Activated CD4-positive, alpha-beta memory T cell treated with anti-CD3 and anti-CD28 coated beads, Interleukin-2, amount 10 ng/mL, durations not matched to agents 7 days and 5 days (primary cell): ENCODE data around the gene NFATC4. TPM values are rescaled to one million over a fixed set of nuclear protein-coding genes. Genes with fewer than 3 reads are reported as not detected.

Experiments
- CTCF ChIA-PET: fragments of 350-600 bp; sonication (Branson Sonifier 250); formaldehyde crosslinking; loops from one replicate; lab custom pipeline; 2021; ENCODE audit warnings: antibody characterized with exemption, inconsistent platforms; lab: Charles Lee
- POLR2A ChIA-PET: fragments of 350-600 bp; sonication (Branson Sonifier 250); formaldehyde crosslinking; loops from one replicate; lab custom pipeline; 2021; ENCODE audit warnings: antibody characterized with exemption; lab: Charles Lee
- DNase-seq: peaks from one replicate; pipeline ENCODE4 v3.0.0-alpha.2; 2020
- H3K27ac Mint-ChIP-seq: one replicate; pipeline ENCODE4 v1.8.0; 2021; ENCODE audit warnings: mild to moderate bottlenecking, mixed read lengths
- H3K27me3 Mint-ChIP-seq: one replicate; pipeline ENCODE4 v1.8.0; 2021; ENCODE audit warnings: mixed read lengths
- H3K36me3 Mint-ChIP-seq: one replicate; pipeline ENCODE4 v1.8.0; 2021; ENCODE audit warnings: low read depth, mixed read lengths
- H3K4me1 Mint-ChIP-seq: one replicate; pipeline ENCODE4 v1.8.0; 2021; ENCODE audit warnings: mixed read lengths
- H3K4me3 Mint-ChIP-seq: one replicate; pipeline ENCODE4 v1.8.0; 2021; ENCODE audit warnings: mild to moderate bottlenecking, mixed read lengths
- H3K9me3 Mint-ChIP-seq: one replicate; pipeline ENCODE4 v1.8.0; 2021; ENCODE audit warnings: mixed read lengths
- total RNA-seq, 2 experiments: library from RNA; stranded (reverse); gene quantifications; one replicate each; pipeline ENCODE4 v1.2.3, GENCODE V29; 2021

NFATC4 gene
- total RNA-seq, 2 experiments from 2014 or later, result not detected

DNA sequence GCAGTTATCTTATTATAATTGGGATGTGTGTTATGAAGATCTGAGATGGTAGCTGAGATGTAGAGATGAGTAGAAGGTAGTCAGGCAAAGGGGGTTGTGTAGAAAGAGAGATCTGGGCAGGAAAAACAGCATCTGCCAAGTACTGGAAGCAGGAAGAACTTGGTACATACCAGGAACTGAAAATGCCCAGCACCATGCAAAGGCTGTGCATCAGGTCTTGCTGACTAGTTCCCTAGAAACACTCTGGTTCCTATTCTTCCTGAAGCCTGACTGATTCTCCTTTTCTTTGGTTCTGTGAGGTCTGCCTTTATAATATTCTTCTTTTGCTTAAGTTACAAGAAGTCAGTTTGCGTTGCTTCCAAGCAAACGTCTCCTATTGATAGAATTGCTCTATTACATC, 6.7 kb upstream of the NFATC4 start:
- H3K27me3 Mint-ChIP-seq, result peaks cover 48% of the 10 kb centered on the region
- DNase-seq, result no peak
- H3K4me3 Mint-ChIP-seq, result no peak overlapping the region
- no peaks in the 10 kb centered on the region for H3K36me3 Mint-ChIP-seq
- H3K4me1 Mint-ChIP-seq, result peaks cover 8% of the 10 kb centered on the region
- no peaks in the 10 kb centered on the region for H3K9me3 Mint-ChIP-seq
- no peak overlapping the region for H3K27ac Mint-ChIP-seq
- POLR2A ChIA-PET, result interaction anchor here (1.1 to 2.3 kb wide), 3 partner anchors 9 to 69 kb away, joined by 3 to 18 read pairs (median 3); partner anchors contain the start of genes CBLN3 and KHNYN
- CTCF ChIA-PET, result interaction anchor here (1.5 to 4.3 kb wide), 3 partner anchors 28 to 75 kb away, joined by 8 to 21 read pairs (median 12); no protein-coding TSS in a partner anchor

DNA sequence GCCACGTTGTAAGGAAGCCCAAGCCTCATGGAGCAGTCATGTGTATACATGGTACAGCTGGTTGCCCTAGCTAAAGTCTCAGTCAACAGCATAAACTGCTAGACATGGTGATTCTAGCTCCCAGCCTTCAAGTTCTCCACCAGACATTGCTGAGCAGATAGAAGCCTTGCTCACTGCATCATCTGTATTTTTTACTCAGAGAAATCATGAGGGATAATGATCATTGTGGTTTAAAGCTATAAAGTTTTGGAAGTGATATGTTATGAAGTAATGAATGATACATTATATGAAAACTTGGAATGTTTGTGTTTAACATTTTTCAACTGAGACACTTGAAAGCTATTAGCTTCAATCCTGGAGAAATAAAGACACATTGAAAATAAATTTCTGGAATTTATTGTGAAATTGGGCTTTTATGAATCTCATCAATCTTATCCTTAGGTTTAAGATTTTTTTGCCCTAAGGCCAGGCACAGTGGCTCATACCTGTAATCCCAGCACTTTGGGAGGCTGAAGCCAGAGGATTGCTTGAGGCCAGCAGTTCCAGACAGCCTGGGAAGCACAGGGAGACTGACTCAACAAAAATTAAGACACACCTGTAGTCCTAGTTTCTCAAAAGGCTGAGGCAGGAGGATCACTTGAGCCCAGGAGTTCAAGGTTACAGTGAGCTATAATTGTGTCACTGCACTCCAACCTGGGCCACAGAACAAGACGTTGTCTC, 5.6 kb upstream of the NFATC4 start:
- Mint-ChIP-seq H3K36me3 (no peaks in the 10 kb centered on the region), H3K27me3 (peaks cover 53% of the 10 kb centered on the region), H3K27ac (no peak overlapping the region), H3K4me3 (no peak overlapping the region), H3K9me3 (no peaks in the 10 kb centered on the region), H3K4me1 (peaks cover 14% of the 10 kb centered on the region)
- POLR2A ChIA-PET, result interaction anchor here (1.1 to 2.3 kb wide), 3 partner anchors 8 to 68 kb away, joined by 3 to 18 read pairs (median 3); partner anchors contain the start of genes CBLN3 and KHNYN
- no peak for DNase-seq
- CTCF ChIA-PET, result interaction anchor here (0.8 to 4.3 kb wide), 5 partner anchors 8 to 74 kb away, joined by 3 to 21 read pairs (median 8); no protein-coding TSS in a partner anchor

DNA sequence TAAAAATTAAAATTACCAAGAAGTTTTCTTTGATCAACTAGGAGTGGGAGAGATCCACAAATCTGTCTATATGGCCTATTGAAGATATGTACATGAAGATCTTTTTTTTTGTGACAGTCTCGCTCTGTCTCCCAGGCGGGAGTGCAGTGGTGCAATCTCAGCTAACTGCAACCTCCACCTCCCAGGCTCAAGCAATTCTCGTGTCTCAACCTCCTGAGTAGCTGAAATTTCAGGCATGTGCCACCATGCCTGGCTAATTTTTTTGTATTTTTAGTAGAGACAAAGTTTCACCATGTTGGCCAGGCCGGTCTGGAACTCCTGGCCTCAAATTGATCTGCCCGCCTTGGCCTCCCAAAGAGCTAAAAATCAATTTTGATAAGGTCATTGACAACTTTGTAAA, 4.6 kb upstream of the NFATC4 start:
- ChIA-PET CTCF (interaction anchor here (3.0 to 4.3 kb wide), 2 partner anchors 30 to 68 kb away, joined by 12 to 21 read pairs; no protein-coding TSS in a partner anchor), POLR2A (interaction anchor here (2.3 kb wide), 1 partner anchor 67 kb away, joined by 18 read pairs; the partner anchor contains the start of genes CBLN3 and KHNYN)
- Mint-ChIP-seq H3K4me3 (no peak overlapping the region), H3K4me1 (peaks cover 18% of the 10 kb centered on the region), H3K9me3 (no peaks in the 10 kb centered on the region), H3K36me3 (no peaks in the 10 kb centered on the region), H3K27ac (no peak overlapping the region), H3K27me3 (peaks cover 58% of the 10 kb centered on the region)
- DNase-seq, result no peak

DNA sequence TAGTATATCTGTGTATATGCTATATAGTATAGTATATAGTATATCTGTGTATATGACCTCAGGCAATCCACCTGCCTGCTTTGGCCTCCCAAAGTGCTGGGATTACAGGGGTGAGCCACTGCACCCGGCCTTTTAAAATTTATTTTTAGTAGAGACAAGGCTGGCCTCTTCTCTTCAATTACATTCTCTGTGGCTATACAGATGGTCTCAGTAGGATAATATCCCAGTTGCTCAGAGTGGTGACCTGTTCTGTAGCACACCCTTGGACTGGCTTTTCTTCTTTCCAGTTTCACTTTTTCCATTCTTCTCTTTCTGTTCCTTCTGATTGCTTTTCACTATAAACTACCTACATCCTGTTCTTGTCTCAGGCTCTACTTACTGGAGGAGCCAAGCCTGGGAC, 3.1 kb upstream of the NFATC4 start:
- POLR2A ChIA-PET, result interaction anchor here (2.2 kb wide), 1 partner anchor 66 kb away, joined by 20 read pairs; the partner anchor contains the start of genes CBLN3 and KHNYN
- CTCF ChIA-PET, result interaction anchor here (0.7 to 2.3 kb wide), 8 partner anchors 12 to 78 kb away, joined by 3 to 52 read pairs (median 4); partner anchors contain the start of genes CBLN3, KHNYN and NYNRIN
- H3K27ac Mint-ChIP-seq, result no peak overlapping the region
- DNase-seq, result no peak
- H3K27me3 Mint-ChIP-seq, result peaks cover 60% of the 10 kb centered on the region
- no peak overlapping the region for H3K4me3 Mint-ChIP-seq
- H3K9me3 Mint-ChIP-seq, result no peaks in the 10 kb centered on the region
- H3K36me3 Mint-ChIP-seq, result no peaks in the 10 kb centered on the region
- peaks cover 20% of the 10 kb centered on the region for H3K4me1 Mint-ChIP-seq

DNA sequence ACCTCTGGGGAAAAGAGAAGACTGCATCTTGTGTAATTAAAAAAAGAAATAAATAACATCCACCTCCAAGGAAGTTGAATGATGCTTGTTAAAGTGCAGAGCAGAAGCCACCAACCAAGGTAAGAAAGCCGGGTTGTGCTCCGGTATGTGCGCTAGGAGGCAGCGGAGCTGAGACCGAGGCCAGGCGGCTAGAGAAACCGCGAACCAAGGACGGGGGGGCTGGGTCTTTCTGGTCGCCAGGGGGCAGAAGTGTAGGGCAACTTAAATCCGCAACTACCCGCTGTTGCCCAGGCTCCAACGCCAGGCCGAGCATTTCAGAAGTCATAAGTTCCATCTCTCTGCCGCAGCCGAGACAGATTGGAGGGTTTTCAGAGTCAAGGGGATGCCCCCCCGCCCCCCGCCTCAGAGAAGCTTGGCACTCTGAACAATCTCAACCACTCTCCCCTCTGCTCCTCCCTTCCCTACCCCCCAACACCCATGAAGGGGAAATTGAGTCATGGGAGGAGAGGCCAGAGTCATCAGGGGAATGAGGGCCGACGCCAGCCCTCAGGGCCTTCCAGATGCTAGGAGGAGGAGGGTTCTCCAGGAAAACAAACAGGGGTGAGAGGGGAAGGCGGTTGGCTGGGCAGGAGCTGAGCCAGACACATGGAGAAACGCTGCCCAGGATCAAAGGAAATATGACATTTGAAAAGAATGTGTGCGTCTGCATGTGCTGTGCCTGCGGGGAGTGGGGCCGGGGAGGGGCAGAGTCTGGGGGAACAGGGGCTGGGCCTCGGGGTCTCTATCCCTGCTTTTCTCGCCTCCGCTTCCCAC, 2.2 kb upstream of the NFATC4 start:
- DNase-seq, result peak; percentile 58
- no peaks in the 10 kb centered on the region for H3K9me3 Mint-ChIP-seq
- no peak overlapping the region for H3K27ac Mint-ChIP-seq
- peaks cover 55% of the 10 kb centered on the region for H3K27me3 Mint-ChIP-seq
- CTCF ChIA-PET, result interaction anchor here (0.6 to 2.3 kb wide), 14 partner anchors 13 to 504 kb away, joined by 3 to 52 read pairs (median 4); partner anchors contain the start of genes CBLN3, KHNYN and NYNRIN
- peaks cover 20% of the 10 kb centered on the region for H3K4me1 Mint-ChIP-seq
- H3K36me3 Mint-ChIP-seq, result no peaks in the 10 kb centered on the region
- peak overlapping the region; percentile 41 for H3K4me3 Mint-ChIP-seq
- POLR2A ChIA-PET, result interaction anchor here (0.6 to 2.2 kb wide), 2 partner anchors 65 to 71 kb away, joined by 3 to 20 read pairs; partner anchors contain the start of genes CBLN3 and KHNYN

DNA sequence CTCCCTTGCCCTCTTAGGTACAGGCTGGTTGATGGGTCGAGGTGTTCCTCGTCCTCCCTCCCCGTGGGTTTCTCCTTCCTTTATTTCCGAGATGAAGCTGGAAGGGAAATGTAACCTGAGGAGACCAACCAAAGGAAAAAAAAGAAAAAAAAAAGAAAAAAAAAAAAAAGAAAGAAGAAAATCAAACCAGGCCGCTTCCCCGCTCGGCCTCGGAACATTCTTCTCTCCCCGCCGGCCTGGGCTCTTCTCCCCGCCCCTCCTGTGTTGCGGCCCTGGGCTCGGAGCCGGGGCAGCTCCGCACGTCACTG, 1.6 kb upstream of the NFATC4 start:
- ChIA-PET CTCF (interaction anchor here (0.6 to 2.3 kb wide), 8 partner anchors 32 to 505 kb away, joined by 3 to 52 read pairs (median 6); partner anchors contain the start of genes CBLN3, KHNYN and NYNRIN), POLR2A (interaction anchor here (2.2 kb wide), 1 partner anchor 64 kb away, joined by 20 read pairs; the partner anchor contains the start of genes CBLN3 and KHNYN)
- no peak overlapping the region for H3K4me3 Mint-ChIP-seq
- no peak for DNase-seq
- peaks cover 20% of the 10 kb centered on the region for H3K4me1 Mint-ChIP-seq
- peaks cover 58% of the 10 kb centered on the region for H3K27me3 Mint-ChIP-seq
- no peaks in the 10 kb centered on the region for H3K9me3 Mint-ChIP-seq
- H3K27ac Mint-ChIP-seq, result no peak overlapping the region
- H3K36me3 Mint-ChIP-seq, result no peaks in the 10 kb centered on the region

DNA sequence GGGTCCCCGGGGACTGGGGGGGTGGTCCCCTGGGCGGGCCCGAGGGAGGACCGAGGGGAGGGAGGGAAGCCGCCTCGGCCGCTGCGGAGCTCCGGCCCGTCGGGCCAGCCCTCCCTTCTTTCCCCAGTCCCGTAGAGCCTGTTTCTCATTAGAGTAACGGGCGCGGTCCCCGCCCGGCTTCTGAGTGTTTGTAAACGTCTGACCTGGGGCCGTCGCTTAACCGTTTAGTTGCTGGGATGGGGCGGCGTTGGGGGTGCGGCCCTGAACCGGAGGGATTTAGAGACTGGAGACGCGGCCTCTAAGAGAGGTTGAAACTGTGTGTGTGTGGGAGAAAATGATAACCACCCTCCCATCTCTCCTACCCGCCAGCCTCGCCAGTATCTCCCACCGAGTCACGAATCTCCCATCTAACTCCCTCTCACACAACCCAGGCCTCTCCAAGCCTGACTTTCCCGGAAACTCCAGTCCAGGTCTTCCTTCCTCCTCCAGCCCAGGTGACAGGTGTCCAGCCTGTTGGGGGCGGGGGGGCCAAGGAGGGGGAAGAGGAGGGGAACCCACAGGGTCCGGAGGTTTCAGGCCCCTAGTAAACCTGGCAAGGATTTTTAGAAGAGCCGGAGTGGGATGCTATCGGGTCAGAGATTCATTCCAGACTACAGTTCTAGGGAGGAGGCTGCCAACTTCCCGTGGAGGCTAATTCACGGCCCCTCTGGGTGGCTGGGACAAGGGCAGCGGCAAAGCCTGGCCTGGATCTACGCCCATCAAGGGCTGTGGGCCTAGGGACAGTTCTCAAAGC, 1.1 kb upstream of the NFATC4 start:
- Mint-ChIP-seq H3K27ac (no peak overlapping the region), H3K27me3 (peaks cover 53% of the 10 kb centered on the region), H3K36me3 (no peaks in the 10 kb centered on the region), H3K4me1 (peaks cover 20% of the 10 kb centered on the region), H3K9me3 (no peaks in the 10 kb centered on the region), H3K4me3 (no peak overlapping the region)
- ChIA-PET CTCF (interaction anchor here (1.6 to 2.3 kb wide), 5 partner anchors 32 to 70 kb away, joined by 3 to 52 read pairs (median 7); partner anchors contain the start of genes CBLN3, KHNYN and NYNRIN), POLR2A (interaction anchor here (2.2 kb wide), 1 partner anchor 64 kb away, joined by 20 read pairs; the partner anchor contains the start of genes CBLN3 and KHNYN)
- DNase-seq, result no peak

DNA sequence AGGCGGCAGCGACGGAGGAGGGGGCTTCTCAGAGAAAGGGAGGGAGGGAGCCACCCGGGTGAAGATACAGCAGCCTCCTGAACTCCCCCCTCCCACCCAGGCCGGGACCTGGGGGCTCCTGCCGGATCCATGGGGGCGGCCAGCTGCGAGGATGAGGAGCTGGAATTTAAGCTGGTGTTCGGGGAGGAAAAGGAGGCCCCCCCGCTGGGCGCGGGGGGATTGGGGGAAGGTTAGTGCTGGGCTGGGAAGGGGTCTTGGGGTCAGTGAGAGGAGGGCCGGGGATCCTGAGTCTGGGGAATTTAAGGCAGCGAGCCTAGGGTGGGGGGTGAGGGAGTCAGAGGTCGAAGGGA, 203 bp downstream of the NFATC4 start:
- Mint-ChIP-seq H3K4me3 (no peak overlapping the region), H3K4me1 (peaks cover 20% of the 10 kb centered on the region), H3K27ac (no peak overlapping the region), H3K36me3 (no peaks in the 10 kb centered on the region), H3K27me3 (peaks cover 51% of the 10 kb centered on the region), H3K9me3 (no peaks in the 10 kb centered on the region)
- no peak for DNase-seq
- ChIA-PET CTCF (interaction anchor here (0.6 to 1.3 kb wide), 2 partner anchors 64 to 199 kb away, joined by 3 to 5 read pairs; no protein-coding TSS in a partner anchor), POLR2A (no interaction called here)

DNA sequence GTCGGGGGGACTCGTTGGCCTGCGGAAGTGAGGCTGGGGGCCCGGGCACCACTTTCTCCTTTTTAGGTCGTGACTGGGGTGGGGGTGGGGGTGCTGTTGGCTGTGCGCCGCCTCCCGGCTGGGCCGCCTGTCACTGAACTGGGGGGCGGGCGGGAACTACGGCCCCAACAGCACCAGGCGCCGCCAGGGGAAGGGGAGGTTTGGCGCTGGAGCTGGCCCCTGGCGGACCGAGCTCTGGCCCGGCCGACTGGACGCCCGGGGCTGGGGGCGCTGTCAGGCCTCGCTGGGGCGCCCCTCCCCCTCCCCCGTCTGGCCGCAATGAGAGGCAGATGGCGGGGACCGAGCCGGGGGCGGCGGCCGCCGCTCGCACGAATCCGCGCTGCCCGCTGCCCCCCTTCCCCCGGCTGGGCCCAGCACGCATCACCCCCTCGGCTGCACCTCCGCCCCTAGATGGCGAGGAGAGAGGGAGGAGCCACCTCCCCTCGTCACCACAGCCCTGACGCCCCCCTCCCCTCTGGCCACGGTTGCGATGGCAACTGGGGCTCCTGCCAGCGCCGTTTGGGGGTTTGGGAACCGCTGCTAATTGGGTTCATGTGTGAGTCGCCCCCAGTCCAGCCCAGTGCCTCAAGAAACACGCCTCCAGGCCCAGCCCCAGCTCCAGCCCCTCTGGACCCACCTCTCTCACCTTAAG, 723 bp downstream of the NFATC4 start:
- Mint-ChIP-seq H3K36me3 (no peaks in the 10 kb centered on the region), H3K27me3 (peaks cover 49% of the 10 kb centered on the region), H3K4me1 (peaks cover 20% of the 10 kb centered on the region), H3K4me3 (no peak overlapping the region), H3K9me3 (no peaks in the 10 kb centered on the region), H3K27ac (no peak overlapping the region)
- CTCF ChIA-PET, result interaction anchor here (0.6 to 1.3 kb wide), 2 partner anchors 63 to 200 kb away, joined by 3 to 5 read pairs; no protein-coding TSS in a partner anchor
- no peak for DNase-seq
- POLR2A ChIA-PET, result interaction anchor here (3.2 kb wide), 1 partner anchor 62 kb away, joined by 19 read pairs; the partner anchor contains the start of genes CBLN3 and KHNYN

DNA sequence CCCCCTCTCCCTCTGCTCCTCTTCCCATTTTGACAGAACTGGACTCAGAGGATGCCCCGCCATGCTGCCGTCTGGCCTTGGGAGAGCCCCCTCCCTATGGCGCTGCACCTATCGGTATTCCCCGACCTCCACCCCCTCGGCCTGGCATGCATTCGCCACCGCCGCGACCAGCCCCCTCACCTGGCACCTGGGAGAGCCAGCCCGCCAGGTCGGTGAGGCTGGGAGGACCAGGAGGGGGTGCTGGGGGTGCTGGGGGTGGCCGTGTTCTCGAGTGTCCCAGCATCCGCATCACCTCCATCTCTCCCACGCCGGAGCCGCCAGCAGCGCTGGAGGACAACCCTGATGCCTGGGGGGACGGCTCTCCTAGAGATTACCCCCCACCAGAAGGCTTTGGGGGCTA, 1.5 kb downstream of the NFATC4 start:
- Mint-ChIP-seq H3K9me3 (no peaks in the 10 kb centered on the region), H3K4me1 (peaks cover 20% of the 10 kb centered on the region), H3K4me3 (no peak overlapping the region), H3K27me3 (peaks cover 49% of the 10 kb centered on the region), H3K27ac (no peak overlapping the region), H3K36me3 (no peaks in the 10 kb centered on the region)
- POLR2A ChIA-PET, result interaction anchor here (1.3 to 3.2 kb wide), 2 partner anchors 13 to 61 kb away, joined by 4 to 19 read pairs; partner anchors contain the start of genes CBLN3 and KHNYN
- no peak for DNase-seq
- CTCF ChIA-PET, result interaction anchor here (2.0 kb wide), 1 partner anchor 62 kb away, joined by 6 read pairs; no protein-coding TSS in a partner anchor
